ENCODE measurements around the gene SLC25A44.
"Not testable (repeated sequence)": the region's sequence is repeated elsewhere in the genome, so short reads cannot be mapped to it uniquely, and the experiment has no call there.

Gene SLC25A44

DNA sequence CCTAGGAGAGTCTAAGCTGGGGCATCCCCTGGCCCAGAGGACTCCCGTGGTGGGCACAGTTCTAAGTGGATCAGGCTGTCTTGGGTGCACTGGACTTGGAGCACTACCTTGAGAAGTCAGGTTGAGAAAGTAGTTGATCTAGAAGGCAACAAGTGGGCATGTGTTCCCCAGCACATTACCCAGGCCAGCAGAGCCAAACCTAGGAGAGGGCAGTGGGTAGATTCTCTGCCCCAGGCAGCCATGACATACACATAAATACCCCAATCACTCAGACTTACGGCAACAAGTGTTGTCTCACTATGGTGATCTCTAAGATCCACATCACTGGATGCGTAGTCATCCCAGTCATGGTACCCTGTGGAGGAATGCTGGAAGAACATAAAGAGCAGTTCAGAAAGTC lies 17.3 kb downstream of the SLC25A44 start:
- H3K27ac Mint-ChIP-seq: peak overlapping the region; percentile 97
- peaks cover 31% of the 10 kb centered on the region for H3K4me1 Mint-ChIP-seq (ENCODE audit: low read depth)
- no peak for DNase-seq
- no peaks in the 10 kb centered on the region for H3K27me3 Mint-ChIP-seq
- H3K9me3 Mint-ChIP-seq: no peaks in the 10 kb centered on the region
- H3K4me3 Mint-ChIP-seq: no peak overlapping the region
- peaks cover 96% of the 10 kb centered on the region for H3K36me3 Mint-ChIP-seq (ENCODE audit: low read depth)

DNA sequence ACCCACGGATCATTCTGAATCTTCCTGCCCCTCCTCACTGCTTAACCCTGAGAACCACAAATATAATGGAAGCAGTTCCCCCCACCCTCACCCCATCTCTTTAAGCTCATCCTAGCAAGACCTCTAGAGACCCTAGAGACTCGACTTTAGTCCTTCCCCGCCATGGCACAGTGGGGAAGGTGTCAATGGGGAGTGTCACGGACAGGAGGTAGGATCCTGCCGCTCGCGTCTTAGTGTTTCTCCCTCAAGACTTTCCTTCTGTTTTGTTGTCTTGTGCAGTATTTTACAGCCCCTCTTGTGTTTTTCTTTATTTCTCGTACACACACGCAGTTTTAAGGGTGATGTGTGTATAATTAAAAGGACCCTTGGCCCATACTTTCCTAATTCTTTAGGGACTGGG lies 18.2 kb downstream of the SLC25A44 start:
- peak overlapping the region; percentile 95 for H3K4me3 Mint-ChIP-seq
- H3K27ac Mint-ChIP-seq: peak overlapping the region; percentile 97
- no peaks in the 10 kb centered on the region for H3K27me3 Mint-ChIP-seq
- peaks cover 34% of the 10 kb centered on the region for H3K4me1 Mint-ChIP-seq (ENCODE audit: low read depth)
- no peak for DNase-seq
- no peaks in the 10 kb centered on the region for H3K9me3 Mint-ChIP-seq
- H3K36me3 Mint-ChIP-seq (ENCODE audit: low read depth): peaks cover 90% of the 10 kb centered on the region

DNA sequence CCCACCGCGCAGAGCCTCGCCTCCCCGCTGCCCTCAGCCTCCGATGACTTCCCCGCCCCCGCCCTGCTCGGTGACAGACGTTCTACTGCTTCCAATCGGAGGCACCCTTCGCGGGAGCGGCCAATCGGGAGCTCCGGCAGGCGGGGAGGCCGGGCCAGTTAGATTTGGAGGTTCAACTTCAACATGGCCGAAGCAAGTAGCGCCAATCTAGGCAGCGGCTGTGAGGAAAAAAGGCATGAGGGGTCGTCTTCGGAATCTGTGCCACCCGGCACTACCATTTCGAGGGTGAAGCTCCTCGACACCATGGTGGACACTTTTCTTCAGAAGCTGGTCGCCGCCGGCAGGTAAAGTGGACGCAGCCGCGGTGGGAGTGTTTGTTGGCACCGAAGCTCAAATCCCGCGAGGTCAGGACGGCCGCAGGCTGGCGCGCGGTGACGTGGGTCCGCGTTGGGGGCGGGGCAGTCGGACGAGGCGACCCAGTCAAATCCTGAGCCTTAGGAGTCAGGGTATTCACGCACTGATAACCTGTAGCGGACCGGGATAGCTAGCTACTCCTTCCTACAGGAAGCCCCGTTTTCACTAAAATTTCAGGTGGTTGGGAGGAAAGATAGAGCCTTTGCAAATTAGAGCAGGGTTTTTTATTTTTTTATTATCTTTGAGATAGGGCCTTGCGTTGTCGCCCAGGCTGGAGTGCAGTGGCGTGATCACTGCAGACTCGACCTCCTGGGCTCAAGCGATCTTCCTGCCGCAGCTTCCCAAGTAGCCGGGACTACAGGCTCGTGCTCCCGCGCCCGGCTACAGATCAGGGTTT lies 19.1 kb downstream of the SLC25A44 start, which contains the start of gene PMF1:
Gene PMF1 (plus strand): TSS at position 175 of the 811 bp plus-strand sequence. CDS start 9 bp downstream, at position 184.
- H3K4me1 Mint-ChIP-seq (ENCODE audit: low read depth): peaks cover 43% of the 10 kb centered on the region

DNA sequence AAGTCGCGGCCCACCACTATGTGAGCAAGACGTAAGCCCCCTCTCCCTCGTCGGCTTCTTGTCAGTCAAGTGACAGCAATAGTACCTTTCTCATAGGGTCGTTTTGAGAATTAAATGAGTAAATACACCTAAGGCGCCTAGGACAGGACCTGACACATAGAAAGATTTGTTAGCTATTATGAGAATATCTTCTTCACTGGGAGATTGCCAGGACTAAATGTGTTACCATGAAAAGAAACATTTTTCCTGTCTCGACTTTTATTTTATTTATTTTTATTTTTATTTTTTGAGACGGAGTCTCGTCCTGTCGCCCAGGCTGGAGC lies 19.7 kb downstream of the SLC25A44 start:
- H3K27me3 Mint-ChIP-seq: no peaks in the 10 kb centered on the region
- H3K4me3 Mint-ChIP-seq: peak overlapping the region; percentile 95
- peaks cover 88% of the 10 kb centered on the region for H3K36me3 Mint-ChIP-seq (ENCODE audit: low read depth)
- peaks cover 48% of the 10 kb centered on the region for H3K4me1 Mint-ChIP-seq (ENCODE audit: low read depth)
- peak overlapping the region; percentile 97 for H3K27ac Mint-ChIP-seq
- no peak for DNase-seq
- no peaks in the 10 kb centered on the region for H3K9me3 Mint-ChIP-seq

More for the DNA sequence above, 19.1 kb downstream of the SLC25A44 start, which contains the start of gene PMF1:
- Mint-ChIP-seq H3K4me3 (peak within 1 kb of the TSS; percentile 95), H3K36me3 (ENCODE audit: low read depth) (peaks cover 90% of the 10 kb centered on the region), H3K9me3 (no peaks in the 10 kb centered on the region), H3K27ac (peak within 1 kb of the TSS; percentile 97), H3K27me3 (no peaks in the 10 kb centered on the region)
- DNase-seq: peak; percentile 98

DNA sequence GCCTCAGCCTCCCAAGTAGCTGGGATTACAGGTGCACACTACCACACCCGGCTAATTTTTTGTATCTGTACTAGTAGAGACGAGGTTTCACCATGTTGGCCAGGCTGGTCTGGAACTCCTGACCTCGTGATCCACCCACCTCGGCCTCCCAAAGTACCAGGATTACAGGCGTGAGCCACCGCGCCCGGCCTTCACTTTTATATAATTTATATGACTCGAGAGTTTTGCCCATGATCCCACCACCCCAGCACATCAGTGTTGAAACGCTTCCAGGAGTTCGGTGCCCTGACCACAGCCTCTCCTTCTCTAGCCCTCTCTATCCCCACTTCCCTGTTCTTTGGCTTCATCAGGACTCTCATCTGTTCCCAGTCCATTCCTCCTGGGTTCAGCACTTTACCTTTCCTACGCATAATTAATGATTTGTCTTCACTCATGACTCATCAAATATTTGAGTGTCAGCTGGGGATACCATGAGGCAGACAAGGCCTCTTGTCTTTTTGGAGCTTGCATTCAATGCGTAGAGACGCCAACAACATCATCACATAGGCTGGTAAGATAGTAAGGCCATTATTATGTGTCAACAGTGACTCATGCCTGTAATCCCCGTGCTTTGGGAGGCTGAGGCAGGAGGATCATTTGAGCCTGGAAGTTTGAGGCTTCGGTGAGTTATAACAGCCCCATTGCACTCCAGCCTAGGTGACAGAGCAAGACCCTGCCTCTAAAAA lies 20.3 kb downstream of the SLC25A44 start:
- Mint-ChIP-seq H3K4me3 (peak overlapping the region; percentile 95), H3K27ac (peak overlapping the region; percentile 97), H3K9me3 (peaks cover 1% of the 10 kb centered on the region), H3K4me1 (ENCODE audit: low read depth) (peaks cover 51% of the 10 kb centered on the region), H3K36me3 (ENCODE audit: low read depth) (peaks cover 85% of the 10 kb centered on the region), H3K27me3 (no peaks in the 10 kb centered on the region)
- DNase-seq: peak; percentile 56

DNA sequence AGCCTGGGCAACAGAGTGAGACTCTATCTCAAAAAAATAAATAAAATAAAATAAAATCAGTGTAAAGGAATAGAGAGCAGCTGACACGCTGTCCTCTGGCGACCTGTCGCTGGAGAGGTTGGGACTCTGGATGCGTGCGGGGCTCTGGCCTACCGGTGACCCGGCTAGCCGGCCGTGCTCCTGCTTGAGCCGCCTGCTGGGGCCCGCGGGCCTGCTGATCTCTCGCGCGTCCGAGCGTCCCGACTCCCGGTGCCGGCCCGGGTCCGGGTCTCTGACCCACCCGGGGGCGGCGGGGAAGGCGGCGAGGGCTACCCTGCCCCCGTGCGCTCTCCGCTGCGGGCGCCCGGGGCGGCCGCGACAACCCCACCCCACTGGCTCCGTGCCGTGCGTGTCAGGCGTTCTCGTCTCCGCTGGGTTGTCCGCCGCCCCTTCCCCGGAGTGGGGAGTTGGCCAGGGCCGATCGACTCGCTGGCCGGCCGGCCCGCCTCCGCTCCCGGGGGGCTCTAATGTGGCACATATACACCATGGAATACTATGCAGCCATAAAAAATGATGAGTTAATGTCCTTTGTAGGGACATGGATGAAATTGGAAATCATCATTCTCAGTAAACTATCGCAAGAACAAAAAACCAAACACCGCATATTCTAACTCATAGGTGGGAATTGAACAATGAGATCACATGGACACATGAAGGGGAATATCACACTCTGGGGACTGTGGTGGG lies 22.6 kb downstream of the SLC25A44 start:
- peak overlapping the region; percentile 97 for H3K27ac Mint-ChIP-seq
- not testable (repeated sequence) for H3K27me3 Mint-ChIP-seq, DNase-seq, H3K4me3 Mint-ChIP-seq, H3K9me3 Mint-ChIP-seq
- peaks cover 85% of the 10 kb centered on the region for H3K36me3 Mint-ChIP-seq (ENCODE audit: low read depth)
- H3K4me1 Mint-ChIP-seq (ENCODE audit: low read depth): peaks cover 70% of the 10 kb centered on the region

DNA sequence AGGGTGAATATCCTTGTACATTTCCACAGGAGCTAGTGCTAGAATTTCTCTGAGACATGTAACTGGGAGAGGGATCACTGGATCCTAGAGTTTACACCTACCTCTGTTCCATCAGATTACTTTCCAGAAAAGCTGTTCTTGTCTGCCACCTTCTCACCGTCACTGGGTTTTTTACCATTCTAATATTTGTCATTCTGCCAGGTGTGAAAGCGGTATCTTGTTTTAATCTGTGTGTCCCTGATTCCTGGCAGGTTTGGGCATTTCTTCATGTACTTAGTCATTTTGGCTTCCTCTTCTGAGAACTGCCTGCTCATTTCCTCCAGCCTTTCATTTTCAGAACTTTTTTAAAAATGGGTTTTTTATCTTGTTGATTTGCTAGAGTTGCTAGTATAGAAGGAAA lies 24.0 kb downstream of the SLC25A44 start:
- H3K4me3 Mint-ChIP-seq: peak overlapping the region; percentile 72
- H3K9me3 Mint-ChIP-seq: peaks cover 3% of the 10 kb centered on the region
- H3K36me3 Mint-ChIP-seq (ENCODE audit: low read depth): peaks cover 84% of the 10 kb centered on the region
- no peaks in the 10 kb centered on the region for H3K27me3 Mint-ChIP-seq
- DNase-seq: no peak
- H3K27ac Mint-ChIP-seq: peak overlapping the region; percentile 99
- peaks cover 73% of the 10 kb centered on the region for H3K4me1 Mint-ChIP-seq (ENCODE audit: low read depth)

DNA sequence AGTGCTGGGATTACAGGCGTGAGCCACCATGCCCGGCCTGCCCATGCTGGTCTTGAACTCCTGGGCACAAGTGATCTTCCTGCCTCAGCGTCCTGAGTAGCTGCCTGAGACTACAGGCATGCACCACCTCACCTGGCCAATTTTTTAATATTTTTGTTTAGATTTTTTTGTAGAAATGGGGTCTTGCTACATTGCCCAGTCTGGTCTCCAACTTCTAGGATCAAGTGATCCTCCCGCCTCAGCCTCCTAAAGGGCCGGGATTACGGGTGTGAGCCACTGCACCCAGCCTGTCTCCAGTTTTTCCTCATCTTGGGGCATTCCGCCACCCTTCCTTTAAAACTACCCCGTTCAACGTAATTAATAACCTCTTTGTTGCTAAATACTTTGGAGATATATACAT lies 26.3 kb downstream of the SLC25A44 start:
- Mint-ChIP-seq H3K4me3 (no peak overlapping the region), H3K4me1 (ENCODE audit: low read depth) (peaks cover 79% of the 10 kb centered on the region), H3K9me3 (peaks cover 3% of the 10 kb centered on the region), H3K27ac (peak overlapping the region; percentile 99), H3K36me3 (ENCODE audit: low read depth) (peaks cover 79% of the 10 kb centered on the region), H3K27me3 (no peaks in the 10 kb centered on the region)
- no peak for DNase-seq

DNA sequence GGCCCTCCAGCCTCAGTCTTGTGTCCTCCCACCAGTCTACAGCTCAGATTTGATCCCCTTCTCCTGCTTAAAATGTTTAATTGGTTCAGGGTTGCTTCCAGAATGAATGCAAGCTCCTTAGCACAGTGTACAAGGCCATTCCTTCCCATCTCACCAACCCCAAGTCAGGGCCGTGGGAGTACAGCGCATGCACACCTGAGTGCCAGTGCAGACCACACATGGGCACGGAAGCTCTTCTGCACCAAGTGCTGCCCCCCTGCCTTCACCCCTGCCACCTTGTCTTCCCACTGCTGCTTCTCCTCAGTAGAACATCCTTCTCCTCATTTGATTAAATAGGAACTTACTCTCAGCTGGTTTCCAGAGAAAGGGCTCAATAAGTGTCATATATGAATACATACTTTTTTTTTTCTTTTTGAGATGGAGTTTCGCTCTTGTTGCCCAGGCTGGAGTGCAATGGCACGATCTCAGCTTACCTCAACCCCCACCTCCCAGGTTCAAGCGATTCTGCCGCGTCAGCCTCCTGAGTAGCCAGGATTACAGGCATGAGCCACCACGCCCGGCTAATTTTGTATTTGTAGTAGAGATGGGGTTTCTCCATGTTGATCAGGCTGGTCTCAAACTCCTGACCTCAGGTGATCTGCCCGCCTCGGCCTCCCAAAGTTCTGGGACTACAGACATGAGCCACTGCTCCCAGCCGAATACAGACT lies 28.2 kb downstream of the SLC25A44 start:
- H3K4me3 Mint-ChIP-seq: peak overlapping the region; percentile 68

DNA sequence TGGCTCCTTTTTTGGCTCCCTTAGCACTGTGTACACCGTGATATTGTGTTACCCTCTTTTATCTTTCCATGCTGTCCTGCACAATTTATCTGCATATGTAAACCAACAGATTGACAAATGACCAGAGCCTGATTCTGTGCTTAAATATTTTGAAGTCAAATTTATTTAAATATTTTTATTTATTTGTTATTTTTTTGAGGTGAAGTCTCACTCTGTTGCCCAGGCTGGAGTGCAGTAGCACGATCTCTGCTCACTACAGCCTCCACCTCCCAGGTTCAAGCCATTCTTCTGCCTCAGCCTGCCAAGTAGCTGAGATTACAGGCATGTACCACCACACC lies 31.7 kb downstream of the SLC25A44 start:
- Mint-ChIP-seq H3K9me3 (no peaks in the 10 kb centered on the region), H3K36me3 (ENCODE audit: low read depth) (peaks cover 83% of the 10 kb centered on the region), H3K4me3 (peak overlapping the region; percentile 37), H3K4me1 (ENCODE audit: low read depth) (peaks cover 63% of the 10 kb centered on the region), H3K27me3 (no peaks in the 10 kb centered on the region), H3K27ac (peak overlapping the region; percentile 95)
- no peak for DNase-seq

More for the DNA sequence above, 28.2 kb downstream of the SLC25A44 start:
- H3K4me1 Mint-ChIP-seq (ENCODE audit: low read depth): peaks cover 84% of the 10 kb centered on the region
- peak overlapping the region; percentile 99 for H3K27ac Mint-ChIP-seq
- no peaks in the 10 kb centered on the region for H3K27me3 Mint-ChIP-seq
- peaks cover 83% of the 10 kb centered on the region for H3K36me3 Mint-ChIP-seq (ENCODE audit: low read depth)
- H3K9me3 Mint-ChIP-seq: peaks cover 3% of the 10 kb centered on the region
- DNase-seq: peak; percentile 50

DNA sequence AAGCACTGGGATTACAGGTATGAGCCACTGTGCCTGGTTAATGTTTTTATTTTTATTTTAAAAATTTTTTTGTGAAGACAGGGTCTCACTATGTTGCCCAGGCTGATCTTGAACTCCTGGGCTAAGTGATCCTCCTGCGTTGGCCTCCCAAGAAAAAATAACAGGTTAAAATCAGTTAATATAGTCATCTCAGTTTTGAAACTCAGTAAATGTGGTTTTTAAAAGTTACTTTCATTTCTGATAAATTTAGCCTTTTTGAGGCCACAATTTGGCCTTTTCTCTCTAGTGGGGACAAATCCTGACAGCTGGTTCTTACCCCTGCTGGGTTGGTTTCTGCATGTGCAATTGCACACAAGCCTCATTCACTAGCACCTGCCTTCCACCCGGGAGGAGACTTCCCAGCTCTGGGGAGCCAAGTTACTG lies 32.2 kb downstream of the SLC25A44 start:
- Mint-ChIP-seq H3K4me1 (ENCODE audit: low read depth) (peaks cover 60% of the 10 kb centered on the region), H3K27me3 (no peaks in the 10 kb centered on the region), H3K9me3 (no peaks in the 10 kb centered on the region), H3K27ac (peak overlapping the region; percentile 95), H3K4me3 (peak overlapping the region; percentile 16), H3K36me3 (ENCODE audit: low read depth) (peaks cover 80% of the 10 kb centered on the region)
- peak; percentile 49 for DNase-seq

DNA sequence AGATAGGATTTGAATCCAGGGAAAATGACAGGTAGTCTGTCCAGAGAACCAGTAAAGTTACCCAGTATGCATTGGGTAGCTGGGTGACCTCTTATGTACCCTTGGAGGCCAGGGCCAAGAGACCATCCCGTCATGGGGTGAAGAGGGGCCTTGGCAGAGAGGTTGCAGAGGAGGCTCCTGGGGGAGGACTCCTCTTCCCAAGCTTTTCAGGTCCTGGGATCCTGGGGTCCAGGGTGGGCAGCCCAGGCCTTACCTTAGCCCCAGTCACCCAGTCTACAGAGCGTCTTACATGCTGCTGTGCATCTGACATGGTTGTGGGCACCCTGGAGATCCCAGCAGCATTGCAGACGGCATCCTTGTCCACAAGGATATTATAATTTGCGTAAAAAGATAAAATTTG lies 32.9 kb downstream of the SLC25A44 start:
- H3K4me3 Mint-ChIP-seq: no peak overlapping the region
- no peak for DNase-seq
- H3K27me3 Mint-ChIP-seq: no peaks in the 10 kb centered on the region
- peak overlapping the region; percentile 93 for H3K27ac Mint-ChIP-seq
- H3K36me3 Mint-ChIP-seq (ENCODE audit: low read depth): peaks cover 76% of the 10 kb centered on the region
- no peaks in the 10 kb centered on the region for H3K9me3 Mint-ChIP-seq
- H3K4me1 Mint-ChIP-seq (ENCODE audit: low read depth): peaks cover 55% of the 10 kb centered on the region

DNA sequence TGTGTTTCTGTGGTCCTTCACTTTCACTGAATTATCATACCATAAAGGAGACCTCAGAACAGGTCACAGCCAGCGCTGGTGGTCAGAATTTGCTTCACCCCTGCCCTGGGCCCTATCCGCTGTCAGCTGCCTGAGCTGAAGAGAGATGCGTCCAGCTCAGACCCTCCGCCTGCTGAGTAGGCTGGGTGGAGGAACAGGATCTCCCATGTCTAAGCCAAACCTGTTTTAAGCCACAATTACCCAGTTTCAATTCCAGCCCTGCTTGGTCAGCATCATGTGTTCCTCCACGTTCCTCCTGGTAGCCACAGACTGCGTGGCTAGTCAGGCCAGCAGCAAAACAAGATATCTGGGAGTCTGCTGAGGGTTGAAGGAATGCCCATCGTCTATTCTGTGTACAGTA lies 34.6 kb downstream of the SLC25A44 start:
- Mint-ChIP-seq H3K4me1 (ENCODE audit: low read depth) (peaks cover 42% of the 10 kb centered on the region), H3K27me3 (no peaks in the 10 kb centered on the region), H3K4me3 (no peak overlapping the region), H3K27ac (peak overlapping the region; percentile 86), H3K9me3 (no peaks in the 10 kb centered on the region), H3K36me3 (ENCODE audit: low read depth) (peaks cover 72% of the 10 kb centered on the region)
- DNase-seq: no peak

DNA sequence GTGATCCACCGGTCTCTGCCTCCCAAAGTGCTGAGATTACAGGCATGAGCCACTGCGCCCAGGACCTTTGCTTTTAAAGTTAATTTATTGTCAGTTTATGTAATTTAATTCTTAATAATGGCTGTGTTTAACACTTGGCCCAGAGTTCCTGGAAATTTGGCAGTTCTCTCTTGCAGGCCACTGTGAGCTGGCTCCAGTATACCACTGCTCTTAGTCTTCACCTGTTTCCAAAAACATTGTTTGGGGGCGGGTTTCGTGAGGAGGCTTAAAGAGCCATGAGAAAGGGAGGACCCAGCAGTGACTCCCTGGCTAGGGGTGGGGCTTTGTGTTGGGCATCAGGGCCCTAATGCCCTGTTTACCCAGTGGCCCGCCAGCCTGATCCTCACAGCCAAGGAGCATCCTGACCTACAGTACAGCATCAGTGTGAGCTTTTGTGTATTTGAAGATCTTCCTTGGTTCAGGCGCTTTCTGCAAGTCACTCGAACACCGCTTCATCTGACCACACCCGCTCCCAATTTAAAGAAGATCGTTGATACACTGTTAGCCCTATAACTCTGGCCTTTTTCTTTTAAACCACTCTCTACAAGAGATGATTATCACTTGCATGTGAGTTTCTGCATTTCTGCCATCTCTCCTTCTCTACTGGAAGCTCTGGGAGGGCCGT lies 36.0 kb downstream of the SLC25A44 start:
- peaks cover 30% of the 10 kb centered on the region for H3K4me1 Mint-ChIP-seq (ENCODE audit: low read depth)
- no peak overlapping the region for H3K27ac Mint-ChIP-seq
- no peaks in the 10 kb centered on the region for H3K27me3 Mint-ChIP-seq
- DNase-seq: no peak
- no peaks in the 10 kb centered on the region for H3K9me3 Mint-ChIP-seq
- H3K4me3 Mint-ChIP-seq: no peak overlapping the region
- H3K36me3 Mint-ChIP-seq (ENCODE audit: low read depth): peaks cover 76% of the 10 kb centered on the region

Measured in activated T-cell treated with anti-CD3 and anti-CD28 coated beads, Interleukin-2, amount 50 U/mL, for 24 hours (primary cell).